ENCODE results near the gene SFRP4. TPM values are rescaled to one million over a fixed set of nuclear protein-coding genes. Genes with fewer than 3 reads are reported as not detected.
"Not testable (repeated sequence)": the region's sequence is repeated elsewhere in the genome, so short reads cannot be mapped to it uniquely, and the experiment has no call there.

Gene SFRP4
- total RNA-seq, 1 donor = 205 TPM

GRCh38 chr7:37957221-37957970 lies 40.8 kb upstream of the SFRP4 start:
- Histone ChIP-seq H3K27ac (ENCODE audit: low read depth, low read length) (no peak overlapping the region), H3K4me3 (ENCODE audit: insufficient read depth, low read length) (no peak overlapping the region), H3K4me1 (ENCODE audit: insufficient read depth, low read length) (no peaks in the 10 kb centered on the region), H3K36me3 (ENCODE audit: insufficient read depth, low read length) (no peaks in the 10 kb centered on the region), H2AFZ (ENCODE audit: low read length) (no peak overlapping the region), H3K79me2 (ENCODE audit: insufficient read depth, low read length) (no peaks in the 10 kb centered on the region), H4K20me1 (ENCODE audit: insufficient read depth, low read length) (no peaks in the 10 kb centered on the region), H3K4me2 (ENCODE audit: insufficient read depth, low read length) (no peak overlapping the region), H3K9me3 (ENCODE audit: low read depth, low read length) (no peaks in the 10 kb centered on the region), H3K27me3 (ENCODE audit: insufficient read depth, low read length) (no peaks in the 10 kb centered on the region)
- DNase-seq (ENCODE audit: insufficient read length, low spot score, missing footprints) = no peak
- TF ChIP-seq, protein P1, sequence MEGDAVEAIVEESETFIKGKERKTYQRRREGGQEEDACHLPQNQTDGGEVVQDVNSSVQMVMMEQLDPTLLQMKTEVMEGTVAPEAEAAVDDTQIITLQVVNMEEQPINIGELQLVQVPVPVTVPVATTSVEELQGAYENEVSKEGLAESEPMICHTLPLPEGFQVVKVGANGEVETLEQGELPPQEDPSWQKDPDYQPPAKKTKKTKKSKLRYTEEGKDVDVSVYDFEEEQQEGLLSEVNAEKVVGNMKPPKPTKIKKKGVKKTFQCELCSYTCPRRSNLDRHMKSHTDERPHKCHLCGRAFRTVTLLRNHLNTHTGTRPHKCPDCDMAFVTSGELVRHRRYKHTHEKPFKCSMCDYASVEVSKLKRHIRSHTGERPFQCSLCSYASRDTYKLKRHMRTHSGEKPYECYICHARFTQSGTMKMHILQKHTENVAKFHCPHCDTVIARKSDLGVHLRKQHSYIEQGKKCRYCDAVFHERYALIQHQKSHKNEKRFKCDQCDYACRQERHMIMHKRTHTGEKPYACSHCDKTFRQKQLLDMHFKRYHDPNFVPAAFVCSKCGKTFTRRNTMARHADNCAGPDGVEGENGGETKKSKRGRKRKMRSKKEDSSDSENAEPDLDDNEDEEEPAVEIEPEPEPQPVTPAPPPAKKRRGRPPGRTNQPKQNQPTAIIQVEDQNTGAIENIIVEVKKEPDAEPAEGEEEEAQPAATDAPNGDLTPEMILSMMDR (IDR thresholded peaks at IDR 0.05; ENCODE audit: extremely low read depth, low read depth, low read length) = no peak

DNA sequence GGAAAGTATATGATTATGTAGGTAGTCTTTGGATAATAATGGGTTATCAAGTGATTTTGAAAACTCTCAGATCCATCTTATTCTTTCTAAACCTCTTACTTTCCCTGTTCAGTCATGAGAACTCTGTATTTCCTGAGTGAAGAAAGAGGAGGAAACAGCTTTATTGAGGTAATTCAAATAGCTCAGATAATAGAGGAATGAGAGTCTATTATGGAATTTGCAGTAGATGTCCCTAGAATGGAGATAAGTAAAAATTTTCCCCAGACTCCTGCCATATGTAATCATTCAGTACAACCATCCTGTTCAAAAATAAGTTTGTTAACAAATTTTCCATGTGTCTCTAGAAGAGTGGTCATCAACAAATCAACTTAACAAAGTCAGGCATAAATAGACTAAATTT lies 40.2 kb upstream of the SFRP4 start:
- H3K4me2 ChIP-seq (ENCODE audit: insufficient read depth, low read length) = no peak overlapping the region
- H3K4me3 ChIP-seq (ENCODE audit: insufficient read depth, low read length) = no peak overlapping the region
- no peaks in the 10 kb centered on the region for H3K4me1 ChIP-seq (ENCODE audit: insufficient read depth, low read length)
- H4K20me1 ChIP-seq (ENCODE audit: insufficient read depth, low read length) = no peaks in the 10 kb centered on the region
- H3K27ac ChIP-seq (ENCODE audit: low read depth, low read length) = no peak overlapping the region
- no peak overlapping the region for H2AFZ ChIP-seq (ENCODE audit: low read length)
- H3K79me2 ChIP-seq (ENCODE audit: insufficient read depth, low read length) = no peaks in the 10 kb centered on the region
- no peak for DNase-seq (ENCODE audit: insufficient read length, low spot score, missing footprints)
- H3K36me3 ChIP-seq (ENCODE audit: insufficient read depth, low read length) = no peaks in the 10 kb centered on the region
- TF ChIP-seq, protein P1 (IDR thresholded peaks at IDR 0.05; ENCODE audit: extremely low read depth, low read depth, low read length) = no peak
- no peaks in the 10 kb centered on the region for H3K27me3 ChIP-seq (ENCODE audit: insufficient read depth, low read length)
- no peaks in the 10 kb centered on the region for H3K9me3 ChIP-seq (ENCODE audit: low read depth, low read length)

GRCh38 chr7:37954217-37954616 lies 37.6 kb upstream of the SFRP4 start:
- H4K20me1 ChIP-seq (ENCODE audit: insufficient read depth, low read length); H2AFZ ChIP-seq (ENCODE audit: low read length); H3K4me1 ChIP-seq (ENCODE audit: insufficient read depth, low read length); H3K27me3 ChIP-seq (ENCODE audit: insufficient read depth, low read length); H3K79me2 ChIP-seq (ENCODE audit: insufficient read depth, low read length); H3K9me3 ChIP-seq (ENCODE audit: low read depth, low read length); H3K36me3 ChIP-seq (ENCODE audit: insufficient read depth, low read length); H3K27ac ChIP-seq (ENCODE audit: low read depth, low read length); H3K4me2 ChIP-seq (ENCODE audit: insufficient read depth, low read length); DNase-seq (ENCODE audit: insufficient read length, low spot score, missing footprints); H3K4me3 ChIP-seq (ENCODE audit: insufficient read depth, low read length): not testable (repeated sequence)

GRCh38 chr7:37952240-37952639 lies 35.6 kb upstream of the SFRP4 start:
- no peaks in the 10 kb centered on the region for H3K36me3 ChIP-seq (ENCODE audit: insufficient read depth, low read length)
- H4K20me1 ChIP-seq (ENCODE audit: insufficient read depth, low read length) = peaks cover 3% of the 10 kb centered on the region
- no peak for DNase-seq (ENCODE audit: insufficient read length, low spot score, missing footprints)
- H3K4me3 ChIP-seq (ENCODE audit: insufficient read depth, low read length) = no peak overlapping the region
- TF ChIP-seq, protein P1 (IDR thresholded peaks at IDR 0.05; ENCODE audit: extremely low read depth, low read depth, low read length) = no peak
- H3K79me2 ChIP-seq (ENCODE audit: insufficient read depth, low read length) = peaks cover 5% of the 10 kb centered on the region
- H3K4me1 ChIP-seq (ENCODE audit: insufficient read depth, low read length) = no peaks in the 10 kb centered on the region
- H2AFZ ChIP-seq (ENCODE audit: low read length) = no peak overlapping the region
- no peak overlapping the region for H3K4me2 ChIP-seq (ENCODE audit: insufficient read depth, low read length)
- no peaks in the 10 kb centered on the region for H3K27me3 ChIP-seq (ENCODE audit: insufficient read depth, low read length)
- H3K27ac ChIP-seq (ENCODE audit: low read depth, low read length) = no peak overlapping the region
- no peaks in the 10 kb centered on the region for H3K9me3 ChIP-seq (ENCODE audit: low read depth, low read length)

Measured in osteoblast (primary cell).